HG03095 (cell line): ENCODE data around the gene LGI1.
A peak's percentile ranks its signal among the peaks of the same experiment; 100 is the strongest.

Experiments
- ATAC-seq: cut with Tn5 transposase; IDR thresholded peaks from one replicate; pipeline ENCODE4 v1.9.1; 2021; ENCODE audit warnings: moderate library complexity; ENCODE audit not compliant: unreplicated experiment

Gene LGI1

DNA sequence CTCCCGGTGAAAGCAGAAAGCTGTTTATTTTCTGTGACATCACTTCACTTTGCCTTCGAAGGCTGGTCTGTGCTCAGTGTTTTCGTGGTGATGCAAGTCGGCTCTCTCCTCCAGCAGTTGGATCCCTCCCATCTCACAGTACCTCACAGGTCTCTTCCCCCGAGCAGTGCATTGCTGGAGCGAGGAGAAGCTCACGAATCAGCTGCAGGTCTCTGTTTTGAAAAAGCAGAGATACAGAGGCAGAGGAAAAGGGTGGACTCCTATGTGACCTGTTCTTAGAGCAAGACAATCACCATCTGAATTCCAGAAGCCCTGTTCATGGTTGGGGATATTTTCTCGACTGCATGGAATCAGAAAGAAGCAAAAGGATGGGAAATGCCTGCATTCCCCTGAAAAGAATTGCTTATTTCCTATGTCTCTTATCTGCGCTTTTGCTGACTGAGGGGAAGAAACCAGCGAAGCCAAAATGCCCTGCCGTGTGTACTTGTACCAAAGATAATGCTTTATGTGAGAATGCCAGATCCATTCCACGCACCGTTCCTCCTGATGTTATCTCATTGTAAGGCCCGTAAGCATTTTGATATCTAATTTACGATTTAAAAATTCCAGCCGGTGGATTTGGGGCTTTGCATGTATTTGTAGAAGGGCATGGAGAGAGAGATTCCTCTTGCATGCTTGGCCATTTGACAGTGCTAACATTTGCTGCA is at the start of gene LGI1:
Gene LGI1 (plus strand): TSS at position 136 of the 707 bp plus-strand sequence. CDS start 209 bp downstream, at position 345.
- no peak for ATAC-seq

DNA sequence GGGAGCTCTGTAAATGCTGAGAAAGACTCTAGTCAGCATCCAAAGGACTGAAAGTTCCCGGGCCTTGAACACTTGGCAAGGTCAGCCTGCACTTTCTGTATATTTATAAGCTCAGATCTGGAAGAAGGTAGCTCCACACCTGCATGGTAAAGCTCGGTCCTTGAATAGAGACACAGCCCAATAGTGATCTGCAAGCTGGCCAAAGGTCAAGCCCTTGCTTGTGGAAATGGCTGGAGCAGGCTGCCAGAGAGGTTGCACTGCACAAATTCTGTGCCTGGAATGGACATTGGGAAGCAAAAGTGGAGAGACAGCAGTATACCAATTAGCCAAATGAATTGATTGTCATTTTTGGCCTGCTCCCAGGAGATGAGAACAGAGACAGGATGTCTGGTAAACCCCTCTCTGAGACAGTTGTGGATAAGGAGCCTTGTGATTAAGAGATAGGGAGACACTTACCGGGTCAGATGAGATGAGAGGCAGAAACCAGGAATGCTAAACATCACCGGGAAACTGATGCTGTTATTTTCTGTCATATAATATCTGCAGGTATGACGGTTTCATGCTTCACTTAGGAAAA is 47.3 kb upstream of the LGI1 start:
- ATAC-seq, result no peak

DNA sequence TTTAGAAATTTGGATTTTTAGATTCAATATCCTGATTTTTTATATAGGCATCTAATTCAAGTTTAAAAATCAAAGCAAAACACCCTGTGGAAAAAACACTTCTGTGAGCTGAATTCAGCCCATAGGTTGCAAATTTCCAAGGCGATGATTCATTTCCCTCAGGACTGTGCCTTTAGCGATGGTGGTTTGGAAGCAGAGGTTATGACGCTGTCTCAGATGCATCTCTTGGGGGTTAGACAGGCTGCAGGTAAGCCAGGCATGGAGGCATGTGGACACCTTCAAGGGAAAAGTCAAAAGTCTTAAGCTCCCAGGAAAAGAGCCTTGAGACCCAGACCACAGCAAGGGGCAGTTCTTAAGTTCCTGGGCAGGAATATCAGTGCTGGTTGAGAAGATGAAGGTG is 45.8 kb upstream of the LGI1 start:
- ATAC-seq, result no peak

DNA sequence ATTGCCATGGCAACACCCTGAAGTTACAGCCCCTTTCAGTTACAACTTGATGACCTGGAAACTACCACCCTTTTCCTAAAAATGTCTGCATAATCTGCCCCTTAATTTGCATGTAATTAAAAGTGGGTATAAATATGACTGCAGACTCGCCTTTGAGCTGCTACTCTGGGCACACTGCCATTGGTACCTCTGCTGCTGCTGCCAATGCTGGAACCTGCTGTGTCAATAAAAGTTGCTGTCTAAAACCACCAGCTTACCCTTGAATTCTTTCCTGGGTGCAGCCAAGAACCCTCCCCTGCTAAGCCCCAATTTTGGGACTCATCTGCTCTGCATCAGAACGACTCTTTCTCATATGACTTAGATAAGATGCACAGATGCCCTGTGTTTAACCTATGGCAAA is 45.1 kb upstream of the LGI1 start:
- ATAC-seq, result no peak

DNA sequence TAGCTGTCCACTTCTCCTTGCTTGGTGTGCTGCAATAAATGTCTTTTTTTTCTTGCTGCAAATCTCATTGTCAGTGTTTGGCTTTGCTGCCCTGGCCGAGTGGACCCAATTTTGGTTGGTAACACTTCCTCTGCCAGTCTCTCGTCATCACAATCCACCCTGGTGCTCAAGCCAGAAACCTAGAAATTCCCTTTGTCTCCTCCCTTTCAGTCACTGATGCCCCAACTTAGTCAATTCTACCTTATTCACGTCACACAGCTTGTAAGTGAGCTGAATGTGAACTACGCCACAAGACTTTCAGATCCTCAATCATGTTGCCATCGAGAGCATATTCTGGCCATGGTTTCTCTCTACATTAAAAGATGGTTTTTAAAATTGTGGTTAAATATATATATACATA is 42.4 kb upstream of the LGI1 start:
- peak; percentile 86 for ATAC-seq

DNA sequence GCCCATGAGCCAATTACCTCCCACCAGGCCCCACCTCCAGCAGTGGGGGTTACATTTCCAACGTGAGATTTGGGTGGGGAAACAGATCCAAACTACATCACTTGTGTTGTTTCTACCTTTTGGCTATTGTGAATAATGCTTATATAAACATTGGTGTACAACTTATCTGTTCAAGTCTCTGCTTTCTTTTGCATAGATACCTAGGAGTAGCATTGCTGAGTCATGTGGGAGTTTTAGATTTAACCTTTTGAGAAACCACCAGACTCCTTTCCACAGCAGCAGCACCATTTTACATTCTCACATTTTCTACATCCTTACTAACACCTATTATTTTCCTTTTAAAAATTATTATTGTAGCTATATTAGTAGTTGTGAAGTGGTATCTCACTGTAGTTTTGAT is 41.0 kb upstream of the LGI1 start:
- ATAC-seq, result no peak

DNA sequence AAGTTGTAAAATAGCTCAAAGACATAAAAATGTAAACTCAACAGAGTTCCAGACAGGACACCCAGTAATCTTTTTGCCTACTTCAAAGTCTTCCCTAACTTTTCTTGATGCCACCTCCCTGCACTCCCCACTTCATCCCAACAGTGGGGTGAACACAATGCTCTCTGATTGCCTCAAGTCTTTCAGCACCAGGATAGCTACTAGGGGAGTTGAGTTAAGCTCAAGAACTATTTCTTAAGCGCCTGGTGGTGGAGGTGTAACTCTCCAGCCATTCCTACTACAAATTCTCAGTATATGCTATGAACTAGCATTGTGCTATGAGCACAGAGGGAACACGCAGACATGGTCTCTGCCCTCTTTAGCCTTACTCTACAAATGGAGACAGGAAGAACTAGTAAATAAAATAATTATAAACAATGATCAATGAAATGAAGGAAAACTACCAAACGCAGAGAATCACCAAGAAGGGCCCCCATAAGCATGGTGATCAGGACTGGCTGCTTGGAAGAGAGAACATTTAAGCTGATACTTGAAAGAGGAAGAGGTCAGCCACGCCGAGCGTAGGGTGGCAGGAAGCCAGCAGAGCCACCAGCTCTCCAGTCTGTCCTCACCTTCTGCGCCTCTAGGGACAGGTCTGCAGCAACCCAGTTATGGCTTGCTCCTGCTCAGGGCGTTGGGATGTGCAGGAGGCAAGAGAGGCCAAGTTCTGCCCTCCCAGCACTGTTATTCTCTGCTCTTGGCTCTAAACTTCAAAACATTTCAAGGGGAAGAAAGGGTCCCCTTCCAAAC is 38.6 kb upstream of the LGI1 start:
- peak; percentile 48 for ATAC-seq

DNA sequence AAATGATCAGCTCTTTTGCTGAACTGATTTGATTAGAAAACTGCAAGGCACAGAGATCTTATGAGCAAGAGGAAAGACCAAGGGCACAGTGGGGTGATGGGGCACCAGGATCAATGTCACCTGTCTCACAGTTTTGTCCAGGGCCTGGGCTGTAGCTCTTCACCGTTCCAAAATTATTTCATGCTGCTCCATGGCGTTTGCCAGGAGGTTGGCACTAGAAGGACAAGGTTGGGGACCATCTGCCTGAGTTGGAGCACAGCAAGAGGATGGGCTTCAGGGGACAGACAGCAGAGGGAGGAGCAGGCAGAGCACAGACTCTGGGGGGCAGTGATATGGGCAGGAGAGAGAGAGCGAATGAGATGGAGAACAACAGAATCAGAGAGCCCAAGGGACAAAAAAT is 37.8 kb upstream of the LGI1 start:
- ATAC-seq, result no peak

DNA sequence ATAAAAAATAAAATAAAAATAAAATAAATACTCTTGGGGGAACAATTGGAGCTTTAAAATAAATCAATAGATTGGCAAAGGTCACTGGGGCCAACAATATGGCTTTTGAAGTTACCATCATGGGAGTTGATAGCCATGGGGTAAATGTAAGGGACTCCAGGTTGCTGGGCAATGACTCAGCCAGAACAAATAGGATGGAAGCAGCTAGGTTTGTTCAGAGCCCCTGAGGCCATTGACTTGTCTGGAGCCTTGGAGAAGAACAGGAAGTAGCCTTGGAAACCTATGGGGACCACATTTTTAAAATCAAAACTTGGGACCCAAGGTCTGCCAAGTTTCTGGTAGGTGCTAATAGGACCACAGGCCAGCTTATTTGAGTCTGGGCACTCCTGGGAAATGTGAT is 35.2 kb upstream of the LGI1 start:
- no peak for ATAC-seq

DNA sequence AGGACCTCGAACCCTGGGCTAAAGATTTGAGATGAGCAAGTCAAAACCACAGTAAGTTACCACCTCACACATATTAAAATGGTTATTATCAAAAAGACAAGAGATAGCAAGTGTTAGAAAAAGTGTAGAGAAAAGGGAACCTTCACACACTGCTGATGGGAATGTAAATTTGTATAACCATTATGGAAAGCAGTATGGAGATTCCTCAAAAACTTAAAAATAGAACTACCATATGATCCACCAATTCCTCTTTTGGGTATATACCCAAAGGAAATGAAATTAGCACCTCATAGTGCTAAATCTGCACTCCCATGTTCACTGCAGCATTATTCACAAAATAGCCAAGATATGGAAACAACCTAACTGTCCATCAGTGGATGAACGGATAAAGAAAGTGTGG is 34.6 kb upstream of the LGI1 start:
- ATAC-seq, result no peak

DNA sequence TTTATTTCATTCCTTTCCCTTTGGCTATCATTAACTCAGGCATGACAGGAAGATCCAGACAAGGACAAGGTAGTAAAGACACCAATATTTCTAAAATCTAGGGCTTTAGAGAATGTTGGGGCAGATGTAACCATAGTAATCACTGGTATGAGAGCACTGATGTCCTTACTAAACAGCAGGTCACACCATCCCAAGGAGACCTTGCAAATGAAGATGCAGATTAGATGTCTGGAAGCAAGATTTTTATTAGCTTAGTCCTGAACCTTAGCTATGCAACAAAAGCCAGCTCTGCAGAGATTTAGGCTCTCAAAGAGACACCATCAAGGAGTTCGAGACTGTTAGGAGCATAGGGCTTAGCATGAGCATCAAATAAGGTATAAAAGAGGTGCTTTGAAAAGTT is 31.7 kb upstream of the LGI1 start:
- ATAC-seq, result no peak

DNA sequence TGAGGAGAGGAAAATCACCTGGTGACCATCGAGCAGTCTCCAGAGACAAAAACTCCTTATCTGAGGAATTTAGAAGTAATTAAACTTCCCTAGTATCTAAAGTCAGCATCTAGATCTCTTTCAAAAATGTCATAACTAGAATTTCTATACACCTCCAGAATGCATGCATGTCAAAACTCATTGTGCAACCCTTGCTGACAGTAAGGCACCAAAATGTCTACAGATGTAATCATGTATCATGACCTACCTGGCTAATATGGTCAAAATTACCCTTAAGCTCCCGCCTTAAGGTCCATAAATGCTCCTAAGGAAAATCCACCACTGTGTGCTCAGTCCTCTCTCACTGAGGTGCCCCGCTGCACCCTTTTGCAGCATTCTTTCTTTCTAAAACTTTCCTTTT is 16.4 kb upstream of the LGI1 start:
- ATAC-seq, result no peak

DNA sequence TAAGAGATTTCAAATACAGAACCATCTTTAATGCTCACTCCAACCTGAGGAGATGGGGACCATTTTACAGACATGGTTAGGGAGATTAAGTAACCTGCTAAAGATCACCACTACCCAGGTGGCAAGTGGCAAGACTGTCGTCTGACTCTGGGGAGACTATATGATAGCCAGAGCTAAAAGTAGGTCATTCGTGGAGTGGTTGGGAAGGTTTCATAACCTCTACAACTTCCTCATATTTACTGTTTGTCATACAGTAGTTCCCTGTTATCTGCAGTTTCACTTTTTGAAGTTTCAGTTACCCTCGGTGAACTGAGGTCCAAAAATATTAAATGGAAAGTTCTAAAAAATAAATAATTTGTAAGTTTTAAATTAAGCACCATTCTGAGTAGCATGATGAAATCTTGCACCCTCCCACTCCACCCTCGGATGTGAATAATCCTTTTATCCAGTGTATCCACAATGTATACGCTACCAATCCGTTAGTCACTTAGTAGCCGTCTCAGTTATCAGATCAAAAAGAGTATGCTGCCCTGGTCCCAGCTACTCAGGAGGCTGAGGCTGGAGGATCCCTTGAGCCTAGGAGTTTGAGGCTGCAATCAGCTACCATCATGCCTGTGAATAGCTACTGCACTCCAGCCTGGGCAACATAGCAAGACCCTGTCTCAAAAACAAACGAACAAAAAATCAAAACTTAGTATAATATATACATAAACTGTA is 14.9 kb upstream of the LGI1 start:
- ATAC-seq, result peak; percentile 81

DNA sequence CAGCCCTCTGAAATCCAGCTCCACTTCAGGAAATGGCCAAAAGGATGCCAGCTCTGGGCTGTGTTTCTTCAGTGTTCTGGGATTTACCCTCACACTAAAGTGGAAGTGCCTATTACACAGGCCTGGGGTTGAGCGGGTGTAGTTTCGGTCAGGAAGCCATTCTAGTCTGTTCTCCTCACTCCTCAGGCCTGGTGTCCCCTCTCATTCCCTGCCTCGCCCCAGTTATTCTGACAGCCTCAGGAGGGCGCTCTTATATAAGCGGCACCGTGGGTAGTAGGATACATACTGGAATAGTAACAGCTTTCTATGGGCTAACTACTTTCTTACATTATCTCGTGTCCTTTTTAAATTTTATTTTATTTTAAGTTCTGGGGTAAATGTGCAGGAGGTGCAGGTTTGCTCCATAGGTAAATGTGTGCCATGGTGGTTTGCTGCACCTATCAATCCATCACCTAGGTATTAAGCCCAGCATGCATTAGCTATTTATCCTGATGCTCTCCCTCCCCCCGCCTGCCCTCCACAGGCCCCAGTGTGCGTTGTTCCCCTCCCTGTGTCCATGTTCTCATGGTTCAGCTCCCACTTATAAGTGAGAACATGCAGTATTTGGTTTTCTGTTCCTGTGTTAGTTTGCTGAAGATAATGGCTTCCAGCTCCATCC is 12.2 kb upstream of the LGI1 start:
- ATAC-seq, result no peak

DNA sequence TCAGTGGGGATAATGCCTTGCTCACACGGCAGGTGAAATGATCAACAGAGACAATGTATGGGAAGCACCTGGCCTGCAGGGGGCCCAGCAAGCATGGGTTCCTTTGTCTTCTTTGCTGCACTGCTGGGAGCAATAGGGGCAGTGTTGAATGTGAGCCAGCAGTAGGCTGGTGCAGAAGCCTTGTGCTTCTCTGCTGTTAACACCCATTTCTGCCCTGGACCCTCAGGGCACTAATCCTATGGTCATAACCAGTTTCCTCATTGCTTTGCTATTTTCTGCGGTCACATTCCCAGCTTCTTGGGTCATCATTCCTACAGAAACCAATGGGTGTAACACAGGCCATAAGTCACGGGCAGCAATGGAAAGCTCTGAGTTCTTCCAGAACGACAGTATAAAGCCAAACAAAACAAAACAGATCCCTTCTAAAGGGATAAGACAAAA is 10.9 kb upstream of the LGI1 start:
- no peak for ATAC-seq

DNA sequence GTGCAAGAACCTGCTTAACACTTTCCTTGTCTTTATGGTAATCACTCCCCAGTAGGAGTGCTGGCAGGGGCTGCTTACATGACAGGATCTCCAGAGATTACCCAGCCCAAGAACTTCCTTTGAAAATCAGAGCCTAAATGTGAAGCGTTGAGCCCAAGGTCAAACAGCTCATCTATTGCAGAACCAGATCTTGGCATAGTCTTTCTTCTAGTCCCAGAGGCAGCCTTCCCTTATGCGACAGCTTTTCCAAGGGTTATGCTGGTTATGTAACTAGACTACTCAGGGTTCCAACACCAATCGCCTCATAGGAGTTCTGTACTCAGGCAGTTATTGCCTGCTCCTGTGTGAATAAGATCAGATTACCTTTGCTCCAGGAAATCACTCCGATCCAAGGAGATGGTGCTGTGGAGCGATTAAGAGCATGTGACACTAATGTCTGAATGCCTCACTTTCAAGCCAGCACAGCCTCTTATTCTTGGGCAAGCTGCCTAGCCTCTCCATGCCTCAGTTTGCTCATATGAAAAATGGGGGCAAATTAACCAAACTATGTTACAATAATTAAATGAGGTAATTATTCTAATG is 8.4 kb upstream of the LGI1 start:
- ATAC-seq, result no peak

DNA sequence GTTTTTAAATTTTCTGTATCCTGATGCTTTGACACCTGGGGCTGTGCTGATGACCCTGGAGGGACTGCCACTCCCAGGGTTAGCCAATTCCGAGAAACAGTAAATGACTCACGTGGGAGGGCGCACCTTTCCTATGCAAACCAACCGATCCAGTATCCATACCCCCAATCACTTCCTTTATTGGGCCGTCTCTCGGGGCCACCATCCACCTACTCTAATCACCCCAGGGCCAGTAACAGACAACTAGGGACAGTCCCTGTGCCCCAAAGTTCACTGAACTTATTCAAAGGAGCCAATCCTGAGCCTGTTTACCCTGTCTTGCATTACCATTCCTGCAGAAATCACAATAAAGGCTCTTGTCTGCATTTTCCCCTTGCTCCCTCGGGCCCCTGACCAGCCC is 6.6 kb upstream of the LGI1 start:
- ATAC-seq, result no peak

DNA sequence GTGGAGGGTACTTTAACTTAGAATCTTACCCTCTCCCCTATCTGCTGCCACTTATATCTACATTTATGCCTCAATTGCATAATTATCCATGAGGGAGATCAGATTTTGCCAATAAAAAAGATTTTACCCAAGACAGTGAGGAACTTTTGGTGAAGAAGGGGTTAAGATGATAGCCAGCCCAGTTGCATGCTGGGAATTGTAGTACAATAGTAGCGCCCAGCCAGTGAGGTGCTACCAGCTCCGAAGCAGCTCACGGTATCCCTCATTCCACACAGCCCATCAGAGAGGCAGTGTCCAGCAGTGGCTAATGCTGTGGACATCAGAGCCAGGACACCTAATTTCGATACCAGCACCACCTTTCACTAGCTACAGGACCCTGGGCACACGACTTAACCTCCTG is 5.9 kb upstream of the LGI1 start:
- ATAC-seq, result no peak

DNA sequence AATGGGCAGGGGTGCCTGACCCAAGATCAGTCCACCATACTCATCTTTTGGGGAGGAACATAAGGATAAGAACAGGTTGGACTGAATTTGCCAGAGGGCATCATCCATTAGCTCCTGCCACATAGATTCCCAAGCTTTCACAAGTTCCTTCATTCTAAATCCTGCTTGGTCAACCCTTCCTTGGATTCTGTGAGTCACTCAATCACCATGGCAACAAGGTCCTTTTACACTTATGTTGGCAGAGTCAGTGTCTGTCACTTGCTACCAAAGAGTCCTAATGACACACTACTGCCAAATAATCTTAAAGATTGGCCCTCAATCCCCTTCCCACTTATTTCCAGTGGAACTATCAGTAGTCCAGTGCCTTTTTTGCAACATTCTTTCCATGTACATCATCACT is 5.0 kb upstream of the LGI1 start:
- no peak for ATAC-seq

DNA sequence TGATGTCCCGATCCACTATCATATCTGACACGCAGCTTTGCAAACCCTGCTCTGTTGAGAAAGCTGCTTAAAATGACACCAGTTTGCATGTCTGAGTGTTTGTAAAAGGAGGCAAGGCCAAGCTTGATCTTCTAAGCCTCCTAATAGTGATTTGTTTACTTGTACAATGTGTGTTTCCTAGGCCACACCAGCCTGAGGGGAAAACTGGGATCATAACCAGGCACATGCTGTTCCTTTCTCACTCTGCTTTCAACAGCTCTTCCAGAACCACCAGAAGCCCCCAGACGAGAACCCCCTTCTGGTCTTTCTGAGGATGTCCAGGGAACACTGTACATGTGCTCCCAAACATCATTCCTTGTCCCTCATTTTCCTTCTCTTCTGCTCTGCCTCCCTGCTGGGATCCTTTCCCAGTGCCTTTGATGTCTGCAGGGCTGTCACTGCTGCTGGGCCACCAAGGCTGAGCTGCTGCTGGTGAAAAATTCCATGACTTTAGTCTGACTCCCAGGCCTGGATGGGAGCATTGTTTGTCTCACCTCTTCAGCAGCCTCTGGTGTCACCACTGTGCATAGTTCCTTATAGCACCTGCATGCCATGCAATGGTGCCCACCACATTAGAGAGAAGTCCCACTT is 4.0 kb upstream of the LGI1 start:
- ATAC-seq, result no peak
